OCI-LY7 (cell line): ENCODE data around the gene TCF12. TPM values are rescaled to one million over a fixed set of nuclear protein-coding genes. Genes with fewer than 3 reads are reported as not detected.

ENCODE experiments used
- BruUV-seq: library from RNA; stranded (reverse); fragments of 400-500 nt; replicated peaks from 2 replicates; lab custom pipeline; 2021; lab: Mats Ljungman, UMichigan
- CTCF ChIA-PET: fragments of 300-600 bp; sonication (Branson Sonifier 250); formaldehyde crosslinking; loops from one replicate; lab custom pipeline; 2022; ENCODE audit warnings: antibody characterized with exemption; ENCODE audit not compliant: unreplicated experiment; lab: Charles Lee
- POLR2A ChIA-PET: fragments of 300-600 bp; sonication (Branson Sonifier 250); formaldehyde crosslinking; loops from one replicate; lab custom pipeline; 2022; ENCODE audit warnings: antibody characterized with exemption; lab: Charles Lee
- DNase-seq: peaks from one replicate; pipeline ENCODE4 v3.0.0-alpha.2; 2015; ENCODE audit warnings: low spot score
- H2AFZ ChIP-seq: fragments of 200-600 bp; sonication (generic), shearing (Covaris generic); 2 replicates; pipeline ENCODE4 v1.6.1; 2014; ENCODE audit warnings: mild to moderate bottlenecking, antibody characterized with exemption, low read length, moderate library complexity
- H3K27ac ChIP-seq: fragments of 200-600 bp; sonication (generic); 2 replicates; pipeline ENCODE4 v1.5.1; 2014; ENCODE audit warnings: mixed run types, low read depth, mild to moderate bottlenecking, moderate library complexity, low read length, inconsistent platforms; ENCODE audit not compliant: poor library complexity, severe bottlenecking
- H3K36me3 ChIP-seq: fragments of 200-600 bp; sonication (generic); 2 replicates; pipeline ENCODE4 v1.6.1; 2014; ENCODE audit warnings: mild to moderate bottlenecking, antibody characterized with exemption, low read length, moderate library complexity, mixed read lengths; ENCODE audit not compliant: insufficient read depth
- H3K4me1 ChIP-seq: fragments of 200-600 bp; sonication (generic); 2 replicates; pipeline ENCODE4 v1.5.1; 2014; ENCODE audit warnings: mild to moderate bottlenecking, low read length; ENCODE audit not compliant: insufficient read depth, poor library complexity, severe bottlenecking
- H3K4me2 ChIP-seq: fragments of 200-600 bp; sonication (generic); 2 replicates; pipeline ENCODE4 v1.6.1; 2014; ENCODE audit warnings: mild to moderate bottlenecking, low read length
- H3K4me3 ChIP-seq: fragments of 200-600 bp; sonication (generic); 2 replicates; pipeline ENCODE4 v1.5.1; 2014; ENCODE audit warnings: mild to moderate bottlenecking, low read depth, low read length; ENCODE audit not compliant: poor library complexity, severe bottlenecking
- H3K79me2 ChIP-seq: fragments of 200-600 bp; sonication (generic); 2 replicates; pipeline ENCODE4 v1.6.1; 2016; ENCODE audit warnings: low read depth, mild to moderate bottlenecking, low read length, moderate library complexity, mixed read lengths; ENCODE audit not compliant: insufficient read depth
- H3K9me2 ChIP-seq: fragments of 200-600 bp; sonication (generic); 2 replicates; pipeline ENCODE4 v1.6.1; 2016; ENCODE audit warnings: mild to moderate bottlenecking, low read length, mixed read lengths; ENCODE audit not compliant: insufficient read depth
- H3K9me3 ChIP-seq: fragments of 200-600 bp; sonication (generic); 2 replicates; pipeline ENCODE4 v1.6.1; 2014; ENCODE audit warnings: mild to moderate bottlenecking, mixed run types, low read length, mixed read lengths
- H4K20me1 ChIP-seq: fragments of 200-600 bp; sonication (generic); 2 replicates; pipeline ENCODE4 v1.6.1; 2014; ENCODE audit warnings: mild to moderate bottlenecking, antibody characterized with exemption, low read length, moderate library complexity, mixed read lengths; ENCODE audit not compliant: insufficient read depth
- CTCF ChIP-seq: fragments of 200-600 bp; sonication (generic); conservative IDR thresholded peaks from 2 replicates; pipeline ENCODE4 v1.5.1; 2014; ENCODE audit warnings: mild to moderate bottlenecking, antibody characterized with exemption, low read length, moderate library complexity, mixed read lengths
- EZH2phosphoT487 ChIP-seq: fragments of 200-600 bp; sonication (generic); IDR thresholded peaks from 2 replicates; pipeline ENCODE4 v1.6.1; 2018; ENCODE audit warnings: low read depth, borderline replicate concordance, mild to moderate bottlenecking, mixed run types, antibody characterized with exemption, low read length, moderate library complexity, mixed read lengths
- intact Hi-C: fragments of 100-400 bp; cut with micrococcal nuclease; formaldehyde crosslinking; loops from one replicate; pipeline ENCODE4 v1.10.0; 2022; ENCODE audit not compliant: unreplicated experiment
- total RNA-seq, 2 experiments: library from RNA; depleted of rRNA in 1 of 2; stranded (reverse); fragments of >200 nt in 1 of 2; shearing (Covaris generic) in 1 of 2; gene quantifications; 2 replicates each; pipeline ENCODE4 v1.2.3, GENCODE V29; 2014 to 2022

Gene TCF12
- total RNA-seq, 2 experiments from 2014 or later: 51.6 to 139 TPM

- intact Hi-C loops: no loop called here
- no peaks in the 10 kb centered on the region for H3K4me1 ChIP-seq
- BruUV-seq: no TSS peak
These were observed 313.1 kb downstream of the TCF12 start for GRCh38 chr15:57231559-57231958.

GRCh38 chr15:57234156-57234555, 315.7 kb downstream of the TCF12 start:
- no peak for DNase-seq
- Histone ChIP-seq H3K4me1 (no peaks in the 10 kb centered on the region), H3K79me2 (no peaks in the 10 kb centered on the region), H3K27ac (no peak overlapping the region), H4K20me1 (no peaks in the 10 kb centered on the region), H2AFZ (no peak overlapping the region), H3K9me2 (no peaks in the 10 kb centered on the region), H3K4me3 (no peak overlapping the region), H3K36me3 (peaks cover 46% of the 10 kb centered on the region), H3K4me2 (no peak overlapping the region), H3K9me3 (no peaks in the 10 kb centered on the region)
- POLR2A ChIA-PET: interaction anchor here (0.6 kb wide), 1 partner anchor 674 kb away, joined by 5 read pairs; no protein-coding TSS in a partner anchor
- CTCF ChIA-PET: no interaction called here
- intact Hi-C loops: no loop called here
- BruUV-seq: no TSS peak
- TF ChIP-seq CTCF (no peak), EZH2phosphoT487 (no peak)

More at GRCh38 chr15:57231559-57231958, 313.1 kb downstream of the TCF12 start:
- no peak overlapping the region for H2AFZ ChIP-seq
- no peaks in the 10 kb centered on the region for H3K9me3 ChIP-seq
- H3K27ac ChIP-seq: no peak overlapping the region
- peaks cover 36% of the 10 kb centered on the region for H3K36me3 ChIP-seq
- H3K4me2 ChIP-seq: no peak overlapping the region
- no peaks in the 10 kb centered on the region for H4K20me1 ChIP-seq
- DNase-seq: no peak
- H3K9me2 ChIP-seq: no peaks in the 10 kb centered on the region
- POLR2A ChIA-PET: interaction anchor here (0.6 to 0.9 kb wide), 2 partner anchors 13 to 133 kb away, joined by 3 read pairs; no protein-coding TSS in a partner anchor
- no peak for TF ChIP-seq EZH2phosphoT487
- no peak for TF ChIP-seq CTCF
- CTCF ChIA-PET: no interaction called here
- no peaks in the 10 kb centered on the region for H3K79me2 ChIP-seq
- H3K4me3 ChIP-seq: no peak overlapping the region

GRCh38 chr15:57235186-57235585, 316.7 kb downstream of the TCF12 start:
- DNase-seq: no peak
- intact Hi-C loops: no loop called here
- CTCF ChIA-PET: no interaction called here

More at GRCh38 chr15:57235186-57235585, 316.7 kb downstream of the TCF12 start:
- H3K4me2 ChIP-seq: no peak overlapping the region
- H3K27ac ChIP-seq: no peak overlapping the region
- H3K9me3 ChIP-seq: no peaks in the 10 kb centered on the region
- POLR2A ChIA-PET: no interaction called here
- no peaks in the 10 kb centered on the region for H3K9me2 ChIP-seq
- H3K4me1 ChIP-seq: no peaks in the 10 kb centered on the region
- BruUV-seq: no TSS peak
- peaks cover 52% of the 10 kb centered on the region for H3K36me3 ChIP-seq
- no peak overlapping the region for H2AFZ ChIP-seq
- H3K79me2 ChIP-seq: no peaks in the 10 kb centered on the region
- TF ChIP-seq EZH2phosphoT487: no peak
- TF ChIP-seq CTCF: no peak
- H3K4me3 ChIP-seq: no peak overlapping the region
- no peaks in the 10 kb centered on the region for H4K20me1 ChIP-seq
